ENCODE results near the gene TNNC2. TPM values are rescaled to one million over a fixed set of nuclear protein-coding genes. Genes with fewer than 3 reads are reported as not detected.
"Not testable (repeated sequence)": the region's sequence is repeated elsewhere in the genome, so short reads cannot be mapped to it uniquely, and the experiment has no call there.

The TNNC2 gene
- polyA plus RNA-seq, 3 donors = 0.40 to 0.68 TPM; not detected in 1

GRCh38 chr20:45848969-45849582, 22.0 kb upstream of the TNNC2 start:
- DNase-seq (ENCODE audit: low read depth in 3 of 3, low spot score in 2 of 3) = no peak

DNA sequence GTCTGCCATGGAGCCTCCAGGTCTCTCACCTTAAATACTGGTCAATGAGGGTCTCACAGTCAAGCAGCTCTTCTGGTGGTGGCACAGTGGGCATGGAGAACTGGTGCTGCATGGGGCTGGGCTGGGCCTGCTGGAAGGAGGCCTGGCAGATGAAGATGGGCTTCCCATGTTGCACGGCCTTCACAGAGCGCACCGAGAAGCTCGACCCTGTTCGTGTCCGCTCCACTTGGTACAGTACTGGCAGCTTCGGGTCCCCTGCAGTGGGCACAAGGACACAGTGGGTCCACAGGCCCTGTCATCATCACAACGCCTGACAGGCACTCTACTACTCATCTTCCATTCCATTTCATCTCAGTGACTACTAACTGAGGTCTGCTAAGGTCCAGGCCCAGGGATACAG, 21.3 kb upstream of the TNNC2 start:
- no peak for DNase-seq (ENCODE audit: low read depth in 3 of 3, low spot score in 2 of 3)

GRCh38 chr20:45845452-45845851, 18.3 kb upstream of the TNNC2 start:
- DNase-seq (ENCODE audit: low read depth in 3 of 3, low spot score in 2 of 3) = no peak

GRCh38 chr20:45843506-45843905, 16.4 kb upstream of the TNNC2 start:
- no peak for DNase-seq (ENCODE audit: low read depth in 3 of 3, low spot score in 2 of 3)

DNA sequence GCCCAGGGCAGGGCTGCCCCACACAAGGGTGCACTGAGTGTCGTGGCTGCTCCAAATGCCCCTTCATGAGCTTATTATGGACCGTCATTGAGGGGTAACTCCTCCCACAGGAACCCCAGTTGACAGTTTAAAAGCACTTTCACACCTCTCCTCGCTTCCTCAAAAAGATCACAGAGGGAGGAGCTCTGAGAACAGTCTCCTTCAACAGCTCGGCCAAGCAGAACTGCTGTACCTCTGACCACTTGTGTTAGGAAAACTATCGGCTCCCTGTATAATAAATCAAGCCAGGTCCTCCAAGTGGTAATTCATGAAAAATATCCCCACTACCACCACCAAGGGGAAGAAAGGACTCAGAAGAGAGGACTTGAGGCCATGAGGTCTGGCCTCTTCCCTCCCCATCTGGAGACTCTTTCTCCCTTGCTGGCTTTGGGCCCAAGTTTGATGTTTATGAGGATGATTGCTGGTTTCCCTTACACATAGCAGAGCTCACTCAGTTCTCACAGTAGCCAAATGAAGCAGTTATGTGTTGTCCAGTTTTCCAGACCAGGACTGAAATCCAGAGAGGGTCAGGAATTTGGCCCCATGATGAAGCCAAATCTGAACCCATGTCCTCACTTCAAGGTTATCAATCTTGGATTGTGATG, 15.2 kb upstream of the TNNC2 start:
- DNase-seq (ENCODE audit: low read depth in 3 of 3, low spot score in 2 of 3) = no peak

DNA sequence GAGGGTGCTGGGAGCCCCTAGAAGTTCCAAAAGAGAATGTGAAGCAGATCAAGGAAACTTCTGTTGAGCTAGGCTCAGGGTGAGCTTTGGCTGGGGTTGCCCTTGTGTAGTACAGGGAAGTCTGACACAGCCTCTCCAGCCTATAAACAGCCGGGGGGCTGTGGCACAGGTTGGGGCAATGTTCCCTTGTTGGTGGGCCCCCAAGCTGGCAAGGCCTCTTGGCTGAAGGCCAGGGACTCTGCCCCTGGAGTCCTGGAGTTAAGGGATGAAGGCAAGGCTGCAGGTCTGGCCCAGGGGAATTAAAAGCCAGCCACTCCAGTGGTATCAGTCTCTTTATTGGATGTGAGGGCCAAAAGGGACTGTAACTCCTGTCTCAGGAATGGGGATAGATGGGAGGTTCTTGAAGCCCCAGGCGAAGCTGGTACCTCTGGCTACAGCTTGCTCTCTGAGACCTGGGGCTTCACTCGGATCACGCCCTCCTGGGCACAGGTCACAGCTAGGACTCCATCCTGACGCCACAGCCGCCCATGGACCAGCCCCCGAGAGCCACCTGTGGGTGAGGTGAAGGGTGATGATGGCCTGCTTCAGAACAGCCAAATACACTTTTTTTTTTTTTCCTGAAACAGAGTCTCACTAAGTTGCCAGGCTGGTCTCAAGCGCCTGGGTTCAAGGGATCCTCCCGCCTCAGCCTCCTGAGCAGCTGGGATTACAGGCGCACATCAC, 14.5 kb upstream of the TNNC2 start:
- DNase-seq (ENCODE audit: low read depth in 3 of 3, low spot score in 2 of 3) = no peak

DNA sequence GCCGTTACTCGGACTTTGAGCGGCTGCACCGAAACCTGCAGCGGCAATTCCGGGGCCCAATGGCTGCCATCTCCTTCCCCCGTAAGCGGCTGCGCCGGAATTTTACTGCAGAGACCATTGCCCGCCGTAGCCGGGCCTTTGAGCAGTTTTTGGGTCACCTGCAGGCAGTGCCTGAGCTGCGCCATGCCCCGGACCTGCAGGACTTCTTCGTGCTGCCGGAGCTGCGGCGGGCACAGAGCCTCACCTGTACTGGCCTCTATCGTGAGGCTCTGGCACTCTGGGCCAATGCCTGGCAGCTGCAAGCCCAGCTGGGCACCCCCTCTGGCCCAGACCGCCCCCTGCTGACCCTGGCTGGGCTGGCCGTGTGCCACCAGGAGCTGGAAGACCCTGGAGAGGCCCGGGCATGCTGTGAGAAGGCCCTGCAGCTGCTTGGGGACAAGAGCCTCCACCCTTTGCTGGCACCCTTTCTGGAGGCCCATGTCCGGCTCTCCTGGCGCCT, 13.6 kb upstream of the TNNC2 start:
- no peak for DNase-seq (ENCODE audit: low read depth in 3 of 3, low spot score in 2 of 3)

GRCh38 chr20:45836841-45837240, 9.7 kb upstream of the TNNC2 start:
- no peak for DNase-seq (ENCODE audit: low read depth in 3 of 3, low spot score in 2 of 3)

- DNase-seq (ENCODE audit: low read depth in 3 of 3, low spot score in 2 of 3) = no peak
Observed at GRCh38 chr20:45835825-45836224, 8.7 kb upstream of the TNNC2 start.

DNA sequence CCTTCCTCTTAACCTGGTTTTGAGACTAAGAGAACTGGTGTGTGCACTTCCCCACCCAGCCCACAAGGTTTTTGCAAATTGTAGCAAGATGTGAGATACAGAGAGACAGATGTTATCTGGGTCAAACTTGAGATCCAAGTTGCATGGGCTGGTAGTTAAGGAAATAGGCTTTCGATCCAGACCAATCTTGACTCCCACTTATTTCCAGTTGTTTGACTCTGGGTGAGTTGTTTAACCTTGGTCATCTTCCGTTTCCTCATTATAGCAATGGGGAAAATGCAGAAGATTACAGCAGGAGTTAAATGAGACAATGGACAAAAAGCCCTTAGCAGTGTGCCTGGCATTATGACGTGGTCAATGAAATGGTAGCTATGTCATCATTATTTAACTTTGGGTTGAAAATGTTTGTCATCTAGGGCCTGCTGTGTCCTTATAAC, 8.2 kb upstream of the TNNC2 start:
- DNase-seq (ENCODE audit: low read depth in 3 of 3, low spot score in 2 of 3) = no peak

DNA sequence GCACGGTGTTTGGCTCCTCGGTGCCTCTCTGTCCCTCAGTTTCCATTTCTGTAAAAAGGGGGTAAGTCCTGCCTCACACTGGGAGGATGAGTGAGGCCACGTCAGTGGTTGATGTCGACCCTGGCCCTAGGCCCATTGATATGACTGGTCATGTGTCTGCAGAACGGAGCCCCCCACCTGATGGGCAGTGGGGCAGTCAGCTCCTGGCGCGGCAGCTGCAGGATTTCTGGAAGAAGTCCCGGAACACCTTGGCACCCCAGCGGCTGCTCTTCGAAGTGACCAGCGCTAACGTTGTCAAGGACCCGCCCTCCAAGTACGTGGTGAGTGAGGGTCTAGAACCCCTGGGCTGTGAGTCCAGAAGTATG, 7.7 kb upstream of the TNNC2 start:
- DNase-seq (ENCODE audit: low read depth in 3 of 3, low spot score in 2 of 3) = no peak

GRCh38 chr20:45833883-45834796, 7.0 kb upstream of the TNNC2 start:
- no peak for DNase-seq (ENCODE audit: low read depth in 3 of 3, low spot score in 2 of 3)

DNA sequence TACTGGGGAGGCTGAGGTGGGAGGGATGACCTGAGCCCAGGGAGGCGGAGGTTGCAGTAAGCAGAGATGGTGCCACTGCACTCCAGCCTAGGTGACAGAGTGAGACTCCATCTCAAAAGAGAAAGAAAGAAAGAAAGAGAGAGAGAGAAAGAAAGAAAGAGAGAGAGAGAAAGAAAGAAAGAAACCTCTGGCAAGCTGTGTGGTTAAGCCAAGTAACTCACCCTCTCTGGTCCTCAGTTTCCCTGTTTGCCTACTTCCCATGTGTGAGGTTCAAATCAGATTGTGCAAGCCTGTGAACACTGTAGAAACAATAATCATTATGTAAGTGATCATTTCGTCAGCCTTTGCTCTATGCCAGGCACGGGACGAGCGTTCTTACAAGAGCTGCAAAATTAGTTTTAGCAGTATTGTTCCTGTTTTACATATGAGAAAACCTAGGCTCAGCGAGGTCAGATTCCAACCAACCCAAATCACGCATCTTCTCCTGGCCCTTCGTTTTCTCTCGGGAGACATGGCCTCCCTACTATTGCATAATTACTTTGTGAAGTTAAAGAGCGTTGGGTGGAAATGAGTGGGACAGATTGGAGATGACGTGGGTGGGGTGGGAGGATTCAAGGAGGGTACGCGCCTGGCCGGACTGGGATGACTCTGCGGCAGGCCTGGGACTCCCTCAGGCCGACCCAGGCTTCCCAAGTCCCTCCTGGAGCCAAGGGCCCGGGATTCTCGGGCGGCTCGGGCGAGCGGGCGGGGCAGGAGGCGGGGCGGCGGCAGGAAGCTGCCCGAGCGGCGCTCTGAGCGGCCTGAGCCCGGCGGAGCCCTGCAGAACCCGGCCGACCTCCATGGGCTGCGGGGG, 6.1 kb upstream of the TNNC2 start, which contains the start of gene SNX21:
SNX21 (plus strand) TSS at position 770 of the 853 bp plus-strand sequence. CDS start 121 bp downstream, outside the sequence.
- DNase-seq (ENCODE audit: low read depth in 3 of 3, low spot score in 2 of 3) = peak in 1 of 3 donors; percentile 69

DNA sequence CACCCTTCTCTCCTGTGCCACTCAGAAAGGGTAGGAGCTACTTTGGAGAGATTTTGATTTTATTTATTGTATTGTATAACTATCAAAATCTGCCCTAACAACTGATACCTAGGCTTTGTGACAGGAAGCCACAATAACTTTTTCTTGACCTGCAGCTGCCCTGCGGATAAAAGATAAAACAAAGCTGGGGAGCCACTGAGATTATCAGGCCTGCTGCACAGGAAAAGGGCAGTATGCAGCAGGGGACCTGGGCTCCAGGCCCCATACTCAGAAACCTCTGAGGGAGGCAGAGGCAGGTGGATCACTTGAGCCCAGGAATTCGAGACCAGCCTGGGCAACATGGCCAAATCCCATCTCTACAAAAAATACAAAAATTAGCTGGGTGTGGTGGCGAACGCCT, 5.5 kb upstream of the TNNC2 start:
- no peak for DNase-seq (ENCODE audit: low read depth in 3 of 3, low spot score in 2 of 3)

- not testable (repeated sequence) for DNase-seq (ENCODE audit: low read depth in 3 of 3, low spot score in 2 of 3)
Observed at GRCh38 chr20:45829673-45830106, 2.6 kb upstream of the TNNC2 start.

- DNase-seq (ENCODE audit: low read depth in 3 of 3, low spot score in 2 of 3) = no peak
Observed at GRCh38 chr20:45828589-45828988, 1.5 kb upstream of the TNNC2 start.

DNA sequence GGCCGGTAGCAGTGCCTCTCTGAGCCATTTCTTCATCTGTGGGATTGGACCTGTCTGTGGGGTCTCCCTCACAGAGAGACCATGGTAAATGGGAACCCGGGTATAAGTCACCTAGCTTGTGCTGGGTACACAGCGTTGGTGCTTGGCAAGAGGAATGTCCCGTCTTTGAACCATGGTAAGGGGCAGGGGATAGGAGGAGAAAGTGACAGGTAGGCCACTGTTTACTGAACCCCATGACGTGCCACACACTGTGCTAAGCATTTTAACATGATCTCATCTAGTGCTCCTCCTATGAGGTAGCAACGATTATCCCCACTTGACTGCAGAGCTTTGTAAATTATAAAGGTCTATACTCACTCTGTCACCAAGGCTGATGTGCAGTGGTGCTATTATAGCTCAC, 600 bp upstream of the TNNC2 start:
- DNase-seq (ENCODE audit: low read depth in 3 of 3, low spot score in 2 of 3) = no peak

GRCh38 chr20:45826381-45827019, 612 bp downstream of the TNNC2 start:
- DNase-seq (ENCODE audit: low read depth in 3 of 3, low spot score in 2 of 3) = no peak

Data from right renal cortex interstitium (tissue), 3 donors.